ENCODE data around the gene RAB8B.

DNA sequence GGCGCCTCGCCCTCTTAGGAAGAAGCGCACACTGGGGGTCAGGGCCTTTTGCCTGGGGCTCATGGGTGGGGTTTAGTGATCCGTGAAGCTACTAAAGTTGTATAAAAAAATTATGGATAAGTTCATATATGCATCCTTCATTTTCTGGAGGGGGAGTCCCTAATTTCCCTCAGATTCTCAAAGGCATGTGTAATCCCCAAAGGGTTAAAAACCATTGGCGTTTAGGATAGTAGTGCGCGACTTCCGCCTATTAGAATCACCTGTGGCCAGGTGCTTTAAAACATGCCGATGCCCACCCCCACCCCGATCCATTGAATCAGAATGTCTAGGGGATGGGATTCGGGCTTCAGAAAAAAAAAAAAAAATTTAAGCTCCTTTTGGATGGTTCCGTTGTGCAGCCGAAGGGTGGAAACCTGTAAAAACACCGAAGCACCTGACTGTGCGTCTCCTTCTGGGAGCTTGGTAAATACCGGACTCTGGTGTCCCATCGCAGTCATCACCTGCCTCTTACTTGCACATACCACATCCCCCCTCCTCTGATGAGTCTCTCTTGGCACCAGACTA lies 88.6 kb downstream of the RAB8B start:
- TF ChIP-seq EZH2 (IDR thresholded peaks at IDR 0.05) (no peak), POLR2AphosphoS5 (IDR thresholded peaks at IDR 0.05; ENCODE audit: borderline replicate concordance, low read depth, low read length) (no peak), FOXP2 (optimal IDR thresholded peaks at IDR 0.05; ENCODE audit: control extremely low read depth, extremely low read length, insufficient read depth) (no peak)

Measured in SK-N-MC (cell line).